B cell (primary cell): Measurements from ENCODE around the gene LMNB1.
"Not testable (repeated sequence)": the region's sequence is repeated elsewhere in the genome, so short reads cannot be mapped to it uniquely, and the experiment has no call there.

Experiments
- EZH2 ChIP-seq: IDR thresholded peaks from 2 replicates; pipeline ENCODE4 v1.6.1; 2012; ENCODE audit warnings: borderline replicate concordance, low read depth, mild to moderate bottlenecking, moderate library complexity, low read length; ENCODE audit not compliant: insufficient read depth, poor library complexity, severe bottlenecking
- TF ChIP-seq, protein P1 (sequence below): fragments of 200-600 bp; IDR thresholded peaks from one replicate; pipeline ENCODE4 v1.8.0; 2022; ENCODE audit warnings: antibody characterized with exemption, mild to moderate bottlenecking

GRCh38 chr5:126813799-126814198, 36.9 kb downstream of the LMNB1 start:
- TF ChIP-seq, protein P1, sequence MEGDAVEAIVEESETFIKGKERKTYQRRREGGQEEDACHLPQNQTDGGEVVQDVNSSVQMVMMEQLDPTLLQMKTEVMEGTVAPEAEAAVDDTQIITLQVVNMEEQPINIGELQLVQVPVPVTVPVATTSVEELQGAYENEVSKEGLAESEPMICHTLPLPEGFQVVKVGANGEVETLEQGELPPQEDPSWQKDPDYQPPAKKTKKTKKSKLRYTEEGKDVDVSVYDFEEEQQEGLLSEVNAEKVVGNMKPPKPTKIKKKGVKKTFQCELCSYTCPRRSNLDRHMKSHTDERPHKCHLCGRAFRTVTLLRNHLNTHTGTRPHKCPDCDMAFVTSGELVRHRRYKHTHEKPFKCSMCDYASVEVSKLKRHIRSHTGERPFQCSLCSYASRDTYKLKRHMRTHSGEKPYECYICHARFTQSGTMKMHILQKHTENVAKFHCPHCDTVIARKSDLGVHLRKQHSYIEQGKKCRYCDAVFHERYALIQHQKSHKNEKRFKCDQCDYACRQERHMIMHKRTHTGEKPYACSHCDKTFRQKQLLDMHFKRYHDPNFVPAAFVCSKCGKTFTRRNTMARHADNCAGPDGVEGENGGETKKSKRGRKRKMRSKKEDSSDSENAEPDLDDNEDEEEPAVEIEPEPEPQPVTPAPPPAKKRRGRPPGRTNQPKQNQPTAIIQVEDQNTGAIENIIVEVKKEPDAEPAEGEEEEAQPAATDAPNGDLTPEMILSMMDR = not testable (repeated sequence)
- not testable (repeated sequence) for TF ChIP-seq EZH2
